Activated CD4-positive, alpha-beta T cell treated with anti-CD3 and anti-CD28 coated beads, Interleukin-2, amount 50 U/mL, for 4 hours (primary cell): ENCODE results near the gene CLUH.

ENCODE experiments used
- DNase-seq, 2 experiments: peaks; one replicate each; pipeline ENCODE4 v3.0.0-alpha.2; 2020

CLUH gene

GRCh38 chr17:2718150-2718938 is 6.8 kb upstream of the CLUH start:
- no peak for DNase-seq

- no peak for DNase-seq
Observed at GRCh38 chr17:2716649-2717048, 5.1 kb upstream of the CLUH start.

GRCh38 chr17:2713881-2714280 is 2.3 kb upstream of the CLUH start:
- DNase-seq, result no peak

- no peak for DNase-seq
Observed at GRCh38 chr17:2712300-2713043, 908 bp upstream of the CLUH start.

- DNase-seq, result peak; percentile 27 to 29
Observed at GRCh38 chr17:2710803-2711607, 559 bp downstream of the CLUH start.

- DNase-seq, result no peak
Observed at GRCh38 chr17:2710071-2710802, 1.3 kb downstream of the CLUH start.

- DNase-seq, result no peak
Observed at GRCh38 chr17:2709183-2709661, 2.3 kb downstream of the CLUH start.

- no peak for DNase-seq
Observed at GRCh38 chr17:2708585-2709182, 2.9 kb downstream of the CLUH start.

- DNase-seq, result no peak
Observed at GRCh38 chr17:2707721-2708584, 3.6 kb downstream of the CLUH start.

GRCh38 chr17:2706911-2707510 is 4.6 kb downstream of the CLUH start:
- DNase-seq, result no peak

- DNase-seq, result no peak
Observed at GRCh38 chr17:2705888-2706795, 5.4 kb downstream of the CLUH start.

- no peak for DNase-seq
Observed at GRCh38 chr17:2705263-2705662, 6.3 kb downstream of the CLUH start.

- DNase-seq, result no peak
Observed at GRCh38 chr17:2704890-2705248, 6.7 kb downstream of the CLUH start.

GRCh38 chr17:2704031-2704889 is 7.3 kb downstream of the CLUH start:
- no peak for DNase-seq

- no peak for DNase-seq
Observed at GRCh38 chr17:2703606-2704005, 8.0 kb downstream of the CLUH start.

- no peak for DNase-seq
Observed at GRCh38 chr17:2703181-2703580, 8.4 kb downstream of the CLUH start.

- DNase-seq, result no peak
Observed at GRCh38 chr17:2701996-2702741, 9.4 kb downstream of the CLUH start.
